Right lobe of liver (tissue), 6 donors: Measurements from ENCODE around the gene PLEKHS1. TPM values are rescaled to one million over a fixed set of nuclear protein-coding genes. Genes with fewer than 3 reads are reported as not detected.

Experiments used
- ATAC-seq, 4 donors: fragments of 200-7000 bp; cut with Tn5 transposase; one replicate each; pipeline ENCODE4 v1.9.1; 2020; ENCODE audit warnings: mild to moderate bottlenecking in 4 of 4, moderate library complexity in 4 of 4
- DNase-seq, 3 donors: peaks; one replicate each; pipeline ENCODE4 v3.0.0-alpha.2; 2020
- H3K27ac ChIP-seq, 3 donors: fragments of 200-600 bp; one replicate each; pipeline ENCODE4 v1.8.0; 2022
- H3K27me3 ChIP-seq, 2 donors: fragments of 200-600 bp; one replicate each; pipeline ENCODE4 v1.8.0; 2022
- H3K36me3 ChIP-seq, 4 donors: fragments of 200-600 bp; sonication (generic) in 1 of 4; one replicate each; pipeline versions ENCODE4 v1.5.1 to v1.8.0; 2017 to 2022; ENCODE audit warnings: control low read depth in 1 of 4
- H3K4me1 ChIP-seq, 4 donors: fragments of 200-600 bp; sonication (generic) in 1 of 4; one replicate each; pipeline versions ENCODE4 v1.5.1 to v1.8.0; 2017 to 2022; ENCODE audit warnings: control low read depth in 1 of 4
- H3K4me3 ChIP-seq, 3 donors: fragments of 200-600 bp; one replicate each; pipeline ENCODE4 v1.8.0; 2022
- H3K9me3 ChIP-seq, 4 donors: fragments of 200-600 bp; sonication (generic) in 1 of 4; one replicate each; pipeline versions ENCODE4 v1.5.1 to v1.8.0; 2017 to 2022; ENCODE audit warnings: control low read depth in 1 of 4
- POLR2A ChIP-seq: fragments of 450-650 bp; IDR thresholded peaks from one replicate; pipeline ENCODE4 v1.6.1; 2017; ENCODE audit warnings: antibody characterized with exemption, mild to moderate bottlenecking
- WGBS: methylation state at CpG from one replicate; pipeline ENCODE4 v1.1.6; 2018; ENCODE audit warnings: low coverage, low lambda C conversion rate; ENCODE audit not compliant: insufficient coverage; ENCODE audit errors: missing lambda C conversion rate; 5-methylcytosine and 5-hydroxymethylcytosine counted together
- intact Hi-C, 2 donors: fragments of 100-400 bp; cut with DNase I; formaldehyde crosslinking; loops; one replicate each; pipeline versions ENCODE4 v1.11.2 to v1.14.1; 2022
- total RNA-seq, 6 experiments: library from RNA; depleted of rRNA in 2 of 6; stranded (reverse); fragments of >200 nt in 2 of 6; fragmentation: NEBNext Ultra II Directional in 3 of 6; extraction: Animal tissue kit (Norgen Biotek cat#: 25700) in 3 of 6; gene quantifications; one replicate each; pipeline versions ENCODE4 v1.1.0 to v1.2.4, GENCODE V29; 2016 to 2023
- TF ChIP-seq, protein P1 (sequence below), 4 donors: fragments of 200-600 bp in 3 of 4; fragments of 450-650 bp in 1 of 4; IDR thresholded peaks; one replicate each; pipeline versions ENCODE4 v1.5.1 to v1.8.0; 2016 to 2022; ENCODE audit warnings: antibody characterized with exemption in 4 of 4, mild to moderate bottlenecking in 2 of 4
- donor health status: DM: no; HTN: yes; CAD: no.
- donor health status: DM: no; HTN: no; CAD: no.
- donor health status: DM: no; HTN: no; CAD: no.
- donor health status: DM: no; HTN: yes; CAD: no.
- donor health status: DM: no; HTN: yes; CAD: no.

PLEKHS1 gene
- total RNA-seq, 6 experiments from 2014 or later, result not detected

DNA sequence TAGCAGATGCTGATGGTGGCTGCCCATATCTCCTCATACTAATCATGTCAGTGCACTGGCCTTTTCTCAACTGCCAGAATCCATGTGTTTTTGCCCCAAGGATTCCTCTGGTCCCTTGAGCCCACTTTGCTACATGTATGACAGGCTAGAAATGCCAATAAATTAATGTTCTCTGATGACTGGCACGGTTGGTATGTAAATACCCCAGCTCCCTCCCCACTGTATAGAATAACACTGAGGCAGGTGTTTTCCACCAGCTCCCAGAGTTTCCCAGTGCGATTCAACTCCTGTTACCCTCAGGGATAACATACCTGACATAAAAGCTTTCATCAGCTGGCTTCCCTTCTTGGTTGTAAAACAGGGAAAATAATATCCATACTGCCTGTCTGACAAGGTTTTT, 9.0 kb upstream of the PLEKHS1 start:
- H3K4me1 ChIP-seq, result peaks cover 0 to 17% (median 4%) of the 10 kb centered on the region in 4 donors
- no peaks in the 10 kb centered on the region for H3K9me3 ChIP-seq
- no peaks in the 10 kb centered on the region for H3K27me3 ChIP-seq
- no CpG with 5 or more reads among the region's 2 CpGs for WGBS
- intact Hi-C loops, result no loop called here
- no peak for ATAC-seq
- TF ChIP-seq POLR2A, result no peak
- TF ChIP-seq, protein P1, sequence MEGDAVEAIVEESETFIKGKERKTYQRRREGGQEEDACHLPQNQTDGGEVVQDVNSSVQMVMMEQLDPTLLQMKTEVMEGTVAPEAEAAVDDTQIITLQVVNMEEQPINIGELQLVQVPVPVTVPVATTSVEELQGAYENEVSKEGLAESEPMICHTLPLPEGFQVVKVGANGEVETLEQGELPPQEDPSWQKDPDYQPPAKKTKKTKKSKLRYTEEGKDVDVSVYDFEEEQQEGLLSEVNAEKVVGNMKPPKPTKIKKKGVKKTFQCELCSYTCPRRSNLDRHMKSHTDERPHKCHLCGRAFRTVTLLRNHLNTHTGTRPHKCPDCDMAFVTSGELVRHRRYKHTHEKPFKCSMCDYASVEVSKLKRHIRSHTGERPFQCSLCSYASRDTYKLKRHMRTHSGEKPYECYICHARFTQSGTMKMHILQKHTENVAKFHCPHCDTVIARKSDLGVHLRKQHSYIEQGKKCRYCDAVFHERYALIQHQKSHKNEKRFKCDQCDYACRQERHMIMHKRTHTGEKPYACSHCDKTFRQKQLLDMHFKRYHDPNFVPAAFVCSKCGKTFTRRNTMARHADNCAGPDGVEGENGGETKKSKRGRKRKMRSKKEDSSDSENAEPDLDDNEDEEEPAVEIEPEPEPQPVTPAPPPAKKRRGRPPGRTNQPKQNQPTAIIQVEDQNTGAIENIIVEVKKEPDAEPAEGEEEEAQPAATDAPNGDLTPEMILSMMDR (IDR thresholded peaks at IDR 0.05), result no peak
- no peaks in the 10 kb centered on the region for H3K36me3 ChIP-seq
- H3K27ac ChIP-seq, result no peak overlapping the region
- no peak for DNase-seq
- H3K4me3 ChIP-seq, result no peak overlapping the region

DNA sequence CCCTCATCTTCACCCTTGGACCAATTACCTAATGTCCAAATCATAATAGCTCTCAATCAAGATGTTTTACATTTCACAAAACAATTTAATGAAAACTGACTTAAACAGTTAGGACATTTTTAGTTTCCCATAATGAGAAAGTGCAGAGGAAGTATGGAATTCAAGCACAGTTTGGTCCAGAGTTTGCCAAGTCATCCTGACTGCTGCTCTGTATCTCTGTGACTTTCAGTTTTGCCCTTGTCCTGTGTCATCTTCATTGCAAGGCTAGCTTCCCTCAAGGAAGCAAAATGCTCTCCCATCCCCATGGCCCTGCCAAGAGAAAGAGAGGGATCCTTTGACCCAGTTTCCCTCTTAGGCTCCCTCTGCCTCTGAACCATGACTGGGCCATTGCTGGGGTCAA, 7.9 kb upstream of the PLEKHS1 start:
- Histone ChIP-seq H3K27ac (no peak overlapping the region), H3K27me3 (no peaks in the 10 kb centered on the region), H3K36me3 (no peaks in the 10 kb centered on the region), H3K4me3 (no peak overlapping the region), H3K9me3 (no peaks in the 10 kb centered on the region), H3K4me1 (peaks cover 0 to 17% (median 4%) of the 10 kb centered on the region in 4 donors)
- no peak for ATAC-seq
- DNase-seq, result no peak
- TF ChIP-seq, protein P1 (IDR thresholded peaks at IDR 0.05), result no peak
- TF ChIP-seq POLR2A, result no peak
- intact Hi-C loops, result no loop called here

DNA sequence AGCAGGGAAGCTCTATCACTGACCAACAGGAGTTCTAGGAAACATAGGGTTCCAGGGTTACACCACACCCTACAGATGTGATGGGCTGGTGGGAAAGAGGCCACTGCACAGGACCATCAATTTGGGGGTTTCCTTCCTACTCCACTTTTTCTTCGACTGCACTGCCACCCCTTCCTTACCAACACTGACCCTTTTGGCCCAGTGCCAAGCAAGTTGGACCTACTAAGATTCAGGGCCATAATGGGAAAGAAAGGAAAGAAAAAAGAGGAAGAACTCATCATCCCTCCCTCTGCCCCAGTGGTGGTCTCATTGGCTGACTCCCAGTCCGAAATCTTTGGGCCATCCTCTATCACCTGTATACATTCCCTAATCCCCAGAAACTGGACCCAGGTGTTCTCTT, 6.1 kb upstream of the PLEKHS1 start:
- H3K9me3 ChIP-seq, result no peaks in the 10 kb centered on the region

DNA sequence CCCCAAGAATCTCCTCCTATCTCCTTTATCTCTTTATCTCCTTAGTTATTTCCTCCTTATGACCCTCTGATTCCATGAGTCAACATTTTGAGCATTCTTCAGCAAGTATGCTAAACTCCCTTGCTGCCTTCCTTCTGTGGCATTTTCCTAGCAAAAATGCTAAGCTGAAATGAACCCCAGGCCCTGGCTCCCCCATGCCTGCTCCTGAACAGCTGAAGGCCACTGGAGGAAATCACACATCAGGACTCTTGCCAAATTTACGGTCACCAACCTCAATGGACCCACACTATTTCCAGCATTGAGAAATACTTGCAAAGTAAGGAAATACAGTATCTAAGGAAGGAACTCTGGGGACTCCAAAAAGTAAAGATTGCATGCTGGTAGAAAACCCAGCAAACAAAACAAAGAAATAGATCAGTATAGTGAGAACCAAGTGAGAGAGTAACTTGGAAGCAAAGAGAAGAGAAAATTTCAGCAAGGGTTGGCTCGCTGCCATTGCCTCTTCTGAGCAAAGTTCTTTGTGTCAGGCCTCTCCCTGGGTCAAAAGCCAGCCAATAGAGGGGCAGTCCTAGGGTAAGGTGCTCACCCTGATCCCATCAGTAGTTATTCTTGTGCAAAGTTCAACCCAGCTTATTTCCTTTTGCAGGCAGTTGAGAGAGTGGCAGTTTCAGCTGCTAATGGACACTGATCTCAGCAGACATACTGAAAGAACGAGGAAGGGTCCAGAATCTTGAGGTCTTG, 5.1 kb upstream of the PLEKHS1 start:
- Histone ChIP-seq H3K36me3 (no peaks in the 10 kb centered on the region), H3K4me1 (peaks cover 0 to 17% (median 4%) of the 10 kb centered on the region in 4 donors), H3K27ac (peak overlapping the region in 1 of 3 donors; percentile 27), H3K9me3 (no peaks in the 10 kb centered on the region), H3K4me3 (peak overlapping the region in 1 of 3 donors; percentile 10), H3K27me3 (no peaks in the 10 kb centered on the region)
- peak; percentile 75 to 89 (median 76) for DNase-seq
- TF ChIP-seq, protein P1 (IDR thresholded peaks at IDR 0.05), result no peak
- TF ChIP-seq POLR2A, result no peak
- intact Hi-C loops, result no loop called here
- ATAC-seq, result peak; percentile 91 to 93 (median 92)
- 8% methylated on average over 3 of the region's 3 CpGs for WGBS

More for the DNA sequence above, 6.1 kb upstream of the PLEKHS1 start:
- DNase-seq (no peak), ATAC-seq (no peak)
- 79% methylated on average over 2 of the region's 2 CpGs for whole genome bisulfite sequencing
- Histone ChIP-seq H3K36me3 (no peaks in the 10 kb centered on the region), H3K4me3 (no peak overlapping the region), H3K4me1 (peaks cover 0 to 17% (median 4%) of the 10 kb centered on the region in 4 donors), H3K27ac (no peak overlapping the region), H3K27me3 (no peaks in the 10 kb centered on the region)
- TF ChIP-seq POLR2A, result no peak
- TF ChIP-seq, protein P1 (IDR thresholded peaks at IDR 0.05), result no peak
- intact Hi-C loops, result no loop called here
